GM23338 (cell line): ENCODE results near the gene HOXA5. TPM values are rescaled to one million over a fixed set of nuclear protein-coding genes. Genes with fewer than 3 reads are reported as not detected.

Experiments
- ATAC-seq: fragments of 200-7000 bp; cut with Tn5 transposase; 3 replicates; pipeline ENCODE4 v1.9.1; 2020
- DNase-seq: peaks from one replicate; pipeline ENCODE4 v3.0.0-alpha.2; 2015; ENCODE audit warnings: low spot score
- H2AFZ ChIP-seq: fragments of 200-600 bp; sonication (generic); 2 replicates; pipeline ENCODE4 v1.8.0; 2016; ENCODE audit warnings: antibody characterized with exemption, mild to moderate bottlenecking, moderate library complexity
- H3F3A ChIP-seq: fragments of 200-600 bp; sonication (generic); replicated peaks from 2 replicates; pipeline ENCODE4 v1.8.0; 2017; ENCODE audit warnings: antibody characterized with exemption, mixed run types, low read depth
- H3K27ac ChIP-seq: fragments of 200-600 bp; sonication (generic); 2 replicates; pipeline ENCODE4 v1.6.1; 2016; ENCODE audit warnings: low read depth
- H3K27me3 ChIP-seq: fragments of 200-600 bp; sonication (generic); 2 replicates; pipeline ENCODE4 v1.8.0; 2016; ENCODE audit warnings: mild to moderate bottlenecking, mixed run types, moderate library complexity; ENCODE audit not compliant: insufficient read depth
- H3K36me3 ChIP-seq: fragments of 200-600 bp; sonication (generic); 2 replicates; pipeline ENCODE4 v1.8.0; 2016; ENCODE audit warnings: mild to moderate bottlenecking; ENCODE audit not compliant: insufficient read depth
- H3K4me1 ChIP-seq: fragments of 200-600 bp; sonication (generic); 2 replicates; pipeline ENCODE4 v1.8.0; 2016; ENCODE audit warnings: mild to moderate bottlenecking, moderate library complexity; ENCODE audit not compliant: insufficient read depth
- H3K4me2 ChIP-seq: fragments of 200-600 bp; sonication (generic); 2 replicates; pipeline ENCODE4 v1.7.1; 2017; ENCODE audit warnings: mixed run types
- H3K4me3 ChIP-seq: fragments of 200-600 bp; sonication (generic); 2 replicates; pipeline ENCODE4 v1.6.1; 2016; ENCODE audit warnings: mixed run types
- H3K79me2 ChIP-seq: fragments of 200-600 bp; sonication (generic); replicated peaks from 2 replicates; pipeline ENCODE4 v1.8.0; 2017; ENCODE audit warnings: mild to moderate bottlenecking; ENCODE audit not compliant: insufficient read depth
- H3K9me2 ChIP-seq: fragments of 200-600 bp; sonication (generic); 2 replicates; pipeline ENCODE4 v1.8.0; 2017; ENCODE audit not compliant: insufficient read depth
- H4K20me1 ChIP-seq: fragments of 200-600 bp; sonication (generic); replicated peaks from 2 replicates; pipeline ENCODE4 v1.8.0; 2017; ENCODE audit warnings: mild to moderate bottlenecking; ENCODE audit not compliant: insufficient read depth
- H3K27ac Mint-ChIP-seq: 2 replicates; pipeline ENCODE4 v1.8.0; 2020; ENCODE audit warnings: inconsistent platforms, mild to moderate bottlenecking, moderate library complexity, mixed read lengths
- H3K27me3 Mint-ChIP-seq: 3 replicates; pipeline ENCODE4 v1.8.0; 2022; ENCODE audit warnings: low read depth, mild to moderate bottlenecking, moderate library complexity, mixed read lengths, inconsistent platforms; ENCODE audit not compliant: insufficient read depth, poor library complexity
- H3K36me3 Mint-ChIP-seq: 3 replicates; pipeline ENCODE4 v1.8.0; 2021; ENCODE audit warnings: low read depth, mild to moderate bottlenecking, inconsistent platforms, moderate library complexity, mixed read lengths
- H3K4me1 Mint-ChIP-seq: 3 replicates; pipeline ENCODE4 v1.8.0; 2020; ENCODE audit warnings: mild to moderate bottlenecking, inconsistent platforms, mixed read lengths
- H3K4me3 Mint-ChIP-seq: 3 replicates; pipeline ENCODE4 v1.8.0; 2021; ENCODE audit warnings: moderate library complexity, mild to moderate bottlenecking, inconsistent platforms, mixed read lengths
- H3K9me3 Mint-ChIP-seq: 3 replicates; pipeline ENCODE4 v1.8.0; 2020; ENCODE audit warnings: moderate library complexity, mild to moderate bottlenecking, inconsistent platforms, mixed read lengths
- CREB1 ChIP-seq: fragments of 250-450 bp; sonication (Bioruptor Pico); IDR thresholded peaks from 2 replicates; pipeline ENCODE4 v1.5.0; 2020; ENCODE audit warnings: low read depth, mild to moderate bottlenecking, moderate library complexity
- CTCF ChIP-seq, 2 experiments: fragments of 200-600 bp in 1 of 2; sonication (generic) in 1 of 2; conservative IDR thresholded peaks; 2 replicates each; pipeline versions ENCODE4 v1.5.1 to v1.6.1; 2016 to 2017; ENCODE audit warnings: antibody characterized with exemption in 2 of 2, low read depth in 2 of 2, mild to moderate bottlenecking in 2 of 2, moderate library complexity in 1 of 2
- ETS1 ChIP-seq: IDR thresholded peaks from 2 replicates; pipeline ENCODE4 v1.6.1; 2016; ENCODE audit warnings: antibody characterized with exemption
- EZH2 ChIP-seq: fragments of 200-600 bp; sonication (generic); IDR thresholded peaks from one replicate; pipeline ENCODE4 v1.8.0; 2017; ENCODE audit warnings: antibody characterized with exemption, mild to moderate bottlenecking, low read depth; ENCODE audit not compliant: unreplicated experiment
- EZH2phosphoT487 ChIP-seq: fragments of 200-600 bp; sonication (generic); IDR thresholded peaks from one replicate; pipeline ENCODE4 v1.8.1; 2018; ENCODE audit warnings: antibody characterized with exemption; ENCODE audit not compliant: unreplicated experiment
- JUNB ChIP-seq: IDR thresholded peaks from one replicate; pipeline ENCODE4 v1.6.1; 2016; ENCODE audit warnings: antibody characterized with exemption; ENCODE audit not compliant: unreplicated experiment
- NANOG ChIP-seq: IDR thresholded peaks from 2 replicates; pipeline ENCODE4 v1.6.1; 2016; ENCODE audit warnings: antibody characterized with exemption, borderline replicate concordance
- POLR2AphosphoS5 ChIP-seq: IDR thresholded peaks from 2 replicates; pipeline ENCODE4 v1.6.1; 2016; ENCODE audit warnings: antibody characterized with exemption, low read depth
- REST ChIP-seq: IDR thresholded peaks from one replicate; pipeline ENCODE4 v1.6.1; 2018; ENCODE audit warnings: antibody characterized with exemption; ENCODE audit not compliant: unreplicated experiment
- STAT1 ChIP-seq: IDR thresholded peaks from one replicate; pipeline ENCODE4 v1.6.1; 2016; ENCODE audit warnings: antibody characterized with exemption; ENCODE audit not compliant: unreplicated experiment
- ZNF114 ChIP-seq: fragments of 250-450 bp; sonication (Bioruptor Pico); IDR thresholded peaks from 2 replicates; pipeline ENCODE4 v1.5.0; 2020; ENCODE audit warnings: mild to moderate bottlenecking, moderate library complexity
- ZNF331 ChIP-seq: fragments of 250-450 bp; sonication (Bioruptor Pico); IDR thresholded peaks from 2 replicates; pipeline ENCODE4 v1.5.0; 2020; ENCODE audit warnings: low read depth, mild to moderate bottlenecking, moderate library complexity
- ZNF462 ChIP-seq: fragments of 250-450 bp; sonication (Bioruptor Pico); IDR thresholded peaks from 2 replicates; pipeline ENCODE4 v1.5.0; 2020; ENCODE audit warnings: mild to moderate bottlenecking, moderate library complexity
- polyA plus RNA-seq: library from polyadenylated mRNA; unstranded; fragments of >200 nt; fragmentation: Nextera tagmentation; extraction: Ambion mirVana; gene quantifications from 2 replicates; pipeline ENCODE4 v1.2.1, GENCODE V29; 2016
- total RNA-seq: library from RNA; depleted of rRNA; stranded (reverse); fragments of >200 nt; shearing (Covaris generic); gene quantifications from 2 replicates; pipeline ENCODE4 v1.2.3, GENCODE V29; 2014

Gene HOXA5
- total and polyA plus RNA-seq, 2 experiments from 2014 or later, result not detected

GRCh38 chr7:27123007-27123476, 20.4 kb downstream of the HOXA5 start:
- Mint-ChIP-seq H3K36me3 (no peaks in the 10 kb centered on the region), H3K27ac (no peak overlapping the region), H3K4me3 (no peak overlapping the region), H3K4me1 (peaks cover 16% of the 10 kb centered on the region), H3K27me3 (peaks cover 100% of the 10 kb centered on the region), H3K9me3 (peaks cover 6% of the 10 kb centered on the region; the same call in 1 of the 3 replicates)
- ATAC-seq (peak; percentile 66), DNase-seq (peak; percentile 54)
- H3K79me2 ChIP-seq, result no peaks in the 10 kb centered on the region
- no peak for TF ChIP-seq ETS1
- TF ChIP-seq CTCF (conservative IDR thresholded peaks at IDR 0.05; ENCODE audit: low read depth in 2 of 2), result no peak
- no peak for TF ChIP-seq ZNF462
- peak; percentile 99 for TF ChIP-seq EZH2
- peak; percentile 80 for TF ChIP-seq EZH2phosphoT487
- TF ChIP-seq STAT1, result no peak
- no peak for TF ChIP-seq REST
- no peak for TF ChIP-seq CREB1 (CRISPR knock-in tag)
- no peak for TF ChIP-seq POLR2AphosphoS5
- TF ChIP-seq NANOG, result no peak
- TF ChIP-seq ZNF114 (CRISPR knock-in tag), result no peak
- no peak for TF ChIP-seq ZNF331 (CRISPR knock-in tag)
- TF ChIP-seq JUNB, result no peak
- H3K4me1 ChIP-seq, result peaks cover 20% of the 10 kb centered on the region
- no peak overlapping the region for H3K4me3 ChIP-seq
- H3K9me2 ChIP-seq, result no peaks in the 10 kb centered on the region
- no peaks in the 10 kb centered on the region for H3K36me3 ChIP-seq
- H3K4me2 ChIP-seq, result peak overlapping the region; percentile 42; the same call in 1 of the 2 replicates
- peaks cover 62% of the 10 kb centered on the region for H3F3A ChIP-seq
- H4K20me1 ChIP-seq, result peaks cover 71% of the 10 kb centered on the region
- H3K27ac ChIP-seq, result no peak overlapping the region
- H3K27me3 ChIP-seq, result peaks cover 100% of the 10 kb centered on the region
- H2AFZ ChIP-seq, result no peak overlapping the region
